ENCODE data around the gene GAL3ST1.
"Not testable (repeated sequence)": the region's sequence is repeated elsewhere in the genome, so short reads cannot be mapped to it uniquely, and the experiment has no call there.

Gene GAL3ST1

GRCh38 chr22:30605449-30606110, 31.1 kb upstream of the GAL3ST1 start:
- no peaks in the 10 kb centered on the region for H3K36me3 Mint-ChIP-seq (ENCODE audit: low read depth)
- DNase-seq, result peak; percentile 53
- no peaks in the 10 kb centered on the region for H3K9me3 Mint-ChIP-seq
- H3K4me1 Mint-ChIP-seq (ENCODE audit: low read depth), result peaks cover 32% of the 10 kb centered on the region
- H3K4me3 Mint-ChIP-seq, result no peak overlapping the region
- H3K27me3 Mint-ChIP-seq, result no peaks in the 10 kb centered on the region
- no peak overlapping the region for H3K27ac Mint-ChIP-seq

DNA sequence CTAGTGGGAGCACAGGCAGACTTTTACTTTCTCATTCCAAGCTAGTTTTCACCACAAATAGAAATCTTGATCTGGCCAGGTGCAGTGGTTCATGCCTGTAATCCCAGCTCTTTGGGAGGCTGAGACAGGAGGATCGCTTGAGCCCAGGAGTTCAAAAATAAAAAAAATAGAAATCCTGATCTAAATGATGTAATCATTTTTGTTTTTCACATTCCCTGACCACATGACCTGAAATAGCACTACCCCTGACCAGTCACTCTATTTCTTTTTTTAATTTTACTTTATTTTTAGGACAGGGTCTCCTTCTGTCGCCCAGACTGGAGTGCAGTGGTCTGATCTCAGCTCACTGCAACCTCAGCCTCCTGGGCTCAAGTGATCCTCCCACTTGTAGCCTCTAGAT, 30.3 kb upstream of the GAL3ST1 start:
- no peaks in the 10 kb centered on the region for H3K27me3 Mint-ChIP-seq
- H3K9me3 Mint-ChIP-seq, result no peaks in the 10 kb centered on the region
- H3K4me3 Mint-ChIP-seq, result no peak overlapping the region
- H3K4me1 Mint-ChIP-seq (ENCODE audit: low read depth), result peaks cover 32% of the 10 kb centered on the region
- DNase-seq, result no peak
- no peak overlapping the region for H3K27ac Mint-ChIP-seq
- H3K36me3 Mint-ChIP-seq (ENCODE audit: low read depth), result no peaks in the 10 kb centered on the region

DNA sequence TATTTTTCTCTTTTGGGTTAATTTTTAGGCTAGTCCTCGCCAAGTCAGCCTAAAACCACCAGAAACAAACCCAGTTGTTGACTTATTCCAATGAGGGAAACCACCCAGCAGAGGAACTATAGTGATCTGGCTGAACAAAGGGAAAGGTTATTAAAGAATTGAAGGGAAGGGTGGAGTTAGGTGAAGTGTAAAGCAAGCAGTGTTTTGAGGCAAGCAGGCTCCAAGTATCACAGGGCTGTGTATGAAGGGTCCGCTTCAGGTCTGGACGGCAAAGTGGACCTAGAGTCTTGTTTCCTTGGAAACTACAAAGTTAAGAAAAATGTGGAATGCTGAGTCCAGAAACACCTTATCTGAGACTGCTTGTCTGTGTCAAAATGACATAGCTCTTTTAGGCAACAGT, 29.3 kb upstream of the GAL3ST1 start:
- Mint-ChIP-seq H3K27me3 (no peaks in the 10 kb centered on the region), H3K4me3 (no peak overlapping the region), H3K9me3 (no peaks in the 10 kb centered on the region), H3K4me1 (ENCODE audit: low read depth) (peaks cover 24% of the 10 kb centered on the region), H3K27ac (no peak overlapping the region), H3K36me3 (ENCODE audit: low read depth) (no peaks in the 10 kb centered on the region)
- no peak for DNase-seq

DNA sequence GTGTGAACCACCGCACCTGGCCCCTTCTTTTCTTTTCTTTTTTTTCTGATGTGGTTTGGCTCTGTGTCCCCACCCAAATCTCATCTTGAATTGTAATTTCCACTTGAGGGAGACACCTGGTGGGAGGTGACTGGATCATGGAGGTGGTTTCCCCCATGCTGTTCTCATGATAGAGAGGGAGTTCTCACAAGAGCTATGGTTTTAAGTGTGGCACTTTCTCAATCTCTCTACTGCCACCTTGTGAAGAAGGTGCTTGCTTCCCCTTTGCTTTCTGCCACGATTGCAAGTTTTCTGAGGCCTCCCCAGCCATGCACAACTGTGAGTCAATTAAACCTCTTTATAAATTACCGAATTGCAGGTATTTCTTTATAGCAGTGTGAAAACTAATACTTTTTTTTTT, 27.6 kb upstream of the GAL3ST1 start:
- Mint-ChIP-seq H3K27me3 (no peaks in the 10 kb centered on the region), H3K4me3 (no peak overlapping the region), H3K36me3 (ENCODE audit: low read depth) (no peaks in the 10 kb centered on the region), H3K4me1 (ENCODE audit: low read depth) (peaks cover 16% of the 10 kb centered on the region), H3K27ac (no peak overlapping the region), H3K9me3 (no peaks in the 10 kb centered on the region)
- no peak for DNase-seq

- no peaks in the 10 kb centered on the region for H3K27me3 Mint-ChIP-seq
- H3K4me3 Mint-ChIP-seq, result no peak overlapping the region
- DNase-seq, result no peak
- H3K9me3 Mint-ChIP-seq, result no peaks in the 10 kb centered on the region
- no peaks in the 10 kb centered on the region for H3K36me3 Mint-ChIP-seq (ENCODE audit: low read depth)
- peaks cover 11% of the 10 kb centered on the region for H3K4me1 Mint-ChIP-seq (ENCODE audit: low read depth)
- H3K27ac Mint-ChIP-seq, result no peak overlapping the region
Observed at GRCh38 chr22:30601464-30601863, 27.0 kb upstream of the GAL3ST1 start.

- H3K27me3 Mint-ChIP-seq, result no peaks in the 10 kb centered on the region
- DNase-seq, result no peak
- H3K36me3 Mint-ChIP-seq (ENCODE audit: low read depth), result no peaks in the 10 kb centered on the region
- no peaks in the 10 kb centered on the region for H3K9me3 Mint-ChIP-seq
- no peak overlapping the region for H3K27ac Mint-ChIP-seq
- H3K4me1 Mint-ChIP-seq (ENCODE audit: low read depth), result peaks cover 7% of the 10 kb centered on the region
- H3K4me3 Mint-ChIP-seq, result no peak overlapping the region
Observed at GRCh38 chr22:30600921-30601320, 26.5 kb upstream of the GAL3ST1 start.

DNA sequence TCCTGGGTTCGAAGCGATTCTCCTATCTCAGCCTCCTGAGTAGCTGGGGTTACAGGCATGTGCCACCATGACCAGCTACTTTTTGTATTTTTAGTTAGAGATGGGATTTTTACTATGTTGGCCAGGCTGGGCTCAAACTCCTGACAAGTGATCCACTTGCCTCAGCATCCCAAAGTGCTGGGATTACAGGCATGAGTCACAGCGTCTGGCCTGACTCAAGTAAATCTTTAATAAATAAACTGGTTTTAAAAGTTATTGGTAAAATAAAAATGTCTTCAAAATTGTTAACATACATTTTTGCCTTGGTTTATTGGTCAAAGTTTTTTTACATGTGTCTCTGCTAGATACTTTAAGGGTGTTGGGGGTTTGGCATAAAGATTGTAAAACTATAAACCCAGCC, 24.5 kb upstream of the GAL3ST1 start:
- Mint-ChIP-seq H3K27me3 (peaks cover 2% of the 10 kb centered on the region), H3K4me1 (ENCODE audit: low read depth) (peaks cover 1% of the 10 kb centered on the region), H3K9me3 (no peaks in the 10 kb centered on the region), H3K36me3 (ENCODE audit: low read depth) (no peaks in the 10 kb centered on the region), H3K4me3 (no peak overlapping the region), H3K27ac (no peak overlapping the region)
- DNase-seq, result no peak

- DNase-seq, result no peak
- Mint-ChIP-seq H3K27me3 (peaks cover 12% of the 10 kb centered on the region), H3K4me3 (no peak overlapping the region), H3K4me1 (ENCODE audit: low read depth) (no peaks in the 10 kb centered on the region), H3K27ac (no peak overlapping the region), H3K36me3 (ENCODE audit: low read depth) (no peaks in the 10 kb centered on the region), H3K9me3 (no peaks in the 10 kb centered on the region)
Observed at GRCh38 chr22:30596886-30597285, 22.4 kb upstream of the GAL3ST1 start.

DNA sequence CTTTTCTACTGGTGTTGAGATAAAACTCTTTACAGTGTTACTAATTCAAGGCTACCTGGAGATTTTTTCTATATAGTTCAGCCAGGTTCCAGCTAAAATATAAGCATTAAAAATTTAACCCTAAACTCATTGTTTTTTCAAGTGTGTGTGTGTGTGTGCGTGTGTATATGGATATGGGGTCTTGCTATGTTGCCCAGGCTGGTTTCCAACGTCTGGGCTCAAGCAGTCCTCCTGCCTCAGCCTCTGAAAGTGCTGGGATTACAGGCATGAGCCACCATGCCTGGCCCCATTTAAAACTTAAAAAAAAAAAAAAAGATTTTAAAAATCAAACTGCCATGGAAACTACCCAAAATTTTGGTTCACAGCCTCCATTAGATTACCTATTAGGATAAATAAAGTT, 21.7 kb upstream of the GAL3ST1 start:
- Mint-ChIP-seq H3K27me3 (peaks cover 12% of the 10 kb centered on the region), H3K4me1 (ENCODE audit: low read depth) (no peaks in the 10 kb centered on the region), H3K4me3 (no peak overlapping the region), H3K9me3 (no peaks in the 10 kb centered on the region), H3K36me3 (ENCODE audit: low read depth) (no peaks in the 10 kb centered on the region), H3K27ac (no peak overlapping the region)
- no peak for DNase-seq

- H3K4me1 Mint-ChIP-seq (ENCODE audit: low read depth); H3K27ac Mint-ChIP-seq; H3K4me3 Mint-ChIP-seq; DNase-seq; H3K36me3 Mint-ChIP-seq (ENCODE audit: low read depth); H3K9me3 Mint-ChIP-seq: not testable (repeated sequence)
- H3K27me3 Mint-ChIP-seq, result peaks cover 12% of the 10 kb centered on the region
Observed at GRCh38 chr22:30592360-30592713, 17.9 kb upstream of the GAL3ST1 start.

- DNase-seq, result peak; percentile 92
- Mint-ChIP-seq H3K36me3 (ENCODE audit: low read depth) (no peaks in the 10 kb centered on the region), H3K9me3 (no peaks in the 10 kb centered on the region), H3K27me3 (peaks cover 12% of the 10 kb centered on the region), H3K4me3 (no peak within 1 kb of the TSS), H3K4me1 (ENCODE audit: low read depth) (peaks cover 6% of the 10 kb centered on the region), H3K27ac (no peak within 1 kb of the TSS)
Observed at GRCh38 chr22:30591588-30592359, 17.3 kb upstream of the GAL3ST1 start, which contains the start of gene PES1. PES1 (minus strand) TSS chr22:30591910; CDS start chr22:30591833, 77 bp downstream.

DNA sequence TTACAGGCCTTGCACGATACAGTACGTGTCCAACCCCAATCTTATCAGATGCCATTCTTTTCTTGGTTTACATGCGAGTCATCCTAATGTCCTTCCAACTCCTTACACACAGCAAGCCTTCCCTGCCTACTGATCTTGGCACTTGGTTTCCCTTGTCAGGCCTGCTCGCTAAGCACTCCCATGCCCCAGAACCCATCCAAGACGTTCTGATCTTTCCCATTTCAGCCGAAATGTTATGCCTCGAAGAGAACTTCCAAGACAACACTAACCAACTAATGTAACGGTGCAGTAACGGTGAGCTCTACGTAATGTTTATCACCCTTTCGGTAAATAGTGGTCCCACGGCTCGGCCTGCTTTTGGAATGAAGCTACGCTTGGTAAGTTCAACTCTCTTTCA, 16.7 kb upstream of the GAL3ST1 start:
- Mint-ChIP-seq H3K27me3 (peaks cover 12% of the 10 kb centered on the region), H3K36me3 (ENCODE audit: low read depth) (no peaks in the 10 kb centered on the region), H3K9me3 (no peaks in the 10 kb centered on the region), H3K4me3 (no peak overlapping the region), H3K4me1 (ENCODE audit: low read depth) (peaks cover 8% of the 10 kb centered on the region), H3K27ac (no peak overlapping the region)
- DNase-seq, result no peak

DNA sequence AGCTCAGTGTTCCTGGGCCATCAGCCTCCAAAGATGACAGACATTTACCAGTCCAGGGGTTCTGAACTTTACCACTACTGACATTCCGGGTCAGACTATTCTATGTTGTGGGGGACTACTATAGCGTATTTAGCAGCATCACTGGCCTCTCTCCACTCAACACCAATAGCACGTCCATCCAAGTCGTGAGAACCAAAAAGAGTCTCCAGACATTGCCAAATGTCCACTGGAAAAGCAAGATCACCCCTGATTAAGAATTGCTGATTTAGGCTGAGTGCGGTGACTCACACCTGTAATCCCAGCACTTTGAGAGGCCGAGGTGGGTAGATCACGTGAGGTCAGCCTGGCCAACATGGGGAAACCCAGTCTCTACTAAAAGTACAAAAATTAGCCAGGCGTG, 11.9 kb upstream of the GAL3ST1 start:
- DNase-seq, result no peak
- Mint-ChIP-seq H3K4me1 (ENCODE audit: low read depth) (peaks cover 8% of the 10 kb centered on the region), H3K4me3 (no peak overlapping the region), H3K9me3 (no peaks in the 10 kb centered on the region), H3K27me3 (no peaks in the 10 kb centered on the region), H3K27ac (no peak overlapping the region), H3K36me3 (ENCODE audit: low read depth) (no peaks in the 10 kb centered on the region)

DNA sequence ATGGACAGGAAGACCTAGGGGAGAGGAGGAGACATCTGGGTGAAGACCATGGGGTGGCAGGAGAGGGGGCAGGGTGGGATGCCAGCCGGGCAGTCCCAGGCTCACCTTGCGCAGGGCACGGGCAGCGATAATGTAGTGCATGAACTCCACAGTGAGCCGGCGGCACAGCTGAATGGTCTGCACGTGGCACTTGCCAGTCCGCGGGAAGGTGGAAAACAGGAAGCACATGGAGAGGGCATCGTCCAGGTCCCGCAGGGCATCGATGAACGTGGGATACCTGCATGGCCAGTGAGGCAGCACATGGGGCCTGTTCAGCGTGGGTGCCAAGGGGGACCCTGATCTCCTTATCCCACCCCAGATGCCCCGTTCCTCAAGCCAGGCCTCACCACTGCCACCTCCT, 10.0 kb upstream of the GAL3ST1 start:
- peaks cover 8% of the 10 kb centered on the region for H3K4me1 Mint-ChIP-seq (ENCODE audit: low read depth)
- H3K27ac Mint-ChIP-seq, result no peak overlapping the region
- H3K9me3 Mint-ChIP-seq, result no peaks in the 10 kb centered on the region
- H3K27me3 Mint-ChIP-seq, result no peaks in the 10 kb centered on the region
- no peak for DNase-seq
- H3K36me3 Mint-ChIP-seq (ENCODE audit: low read depth), result no peaks in the 10 kb centered on the region
- H3K4me3 Mint-ChIP-seq, result no peak overlapping the region

GRCh38 chr22:30582788-30583545, 8.5 kb upstream of the GAL3ST1 start:
- H3K4me3 Mint-ChIP-seq, result no peak overlapping the region
- H3K4me1 Mint-ChIP-seq (ENCODE audit: low read depth), result peaks cover 4% of the 10 kb centered on the region
- no peaks in the 10 kb centered on the region for H3K36me3 Mint-ChIP-seq (ENCODE audit: low read depth)
- H3K27ac Mint-ChIP-seq, result peak overlapping the region; percentile 26
- no peaks in the 10 kb centered on the region for H3K27me3 Mint-ChIP-seq
- DNase-seq, result no peak
- no peaks in the 10 kb centered on the region for H3K9me3 Mint-ChIP-seq

Measured in activated T-cell treated with anti-CD3 and anti-CD28 coated beads, Interleukin-2, amount 50 U/mL, for 24 hours (primary cell).